ENCODE results near the gene ZMYND15. TPM values are rescaled to one million over a fixed set of nuclear protein-coding genes. Genes with fewer than 3 reads are reported as not detected.

The ZMYND15 gene
- total RNA-seq, 5 donors from 2014 or later (not counting 1 experiment from before 2014, with no cell fraction given): 0.29 to 1.4 (median 0.44) TPM

DNA sequence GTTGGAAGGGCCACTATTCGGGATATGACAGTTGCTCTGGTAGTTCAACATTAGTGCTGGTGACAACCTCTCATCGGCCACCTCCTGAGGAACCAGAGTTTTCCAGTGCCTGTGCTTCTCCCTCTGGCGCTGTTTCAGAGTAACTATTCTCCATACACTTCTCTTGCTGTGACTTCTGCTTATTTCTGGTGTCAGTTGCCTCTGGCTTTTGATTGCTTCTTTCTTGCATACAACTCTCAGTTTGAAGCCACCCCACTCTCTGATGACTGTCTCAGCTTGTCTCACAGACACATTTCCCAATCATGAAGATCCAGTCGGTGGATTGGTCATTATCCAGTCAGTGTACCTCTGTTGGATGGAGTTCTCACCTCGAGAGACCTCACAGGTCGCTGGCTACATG is 28.7 kb downstream of the ZMYND15 start:
- no peaks in the 10 kb centered on the region for H3K36me3 Mint-ChIP-seq
- Histone ChIP-seq H3K4me1 (ENCODE audit: control insufficient read depth in 1 of 2, extremely low read depth in 1 of 2, insufficient read depth in 2 of 2, low read length in 2 of 2) (peaks cover 0 to 11% of the 10 kb centered on the region in 2 experiments), H3K4me3 (ENCODE audit: control insufficient read depth in 1 of 2, extremely low read depth in 1 of 2, low read length in 1 of 2) (no peak overlapping the region), H3K27ac (ENCODE audit: low read length) (no peak overlapping the region), H3K9me3 (no peaks in the 10 kb centered on the region), H3K27me3 (replicated peaks in 1 of 2; ENCODE audit: control insufficient read depth in 2 of 2, extremely low read depth in 1 of 2, insufficient read depth in 2 of 2, low read length in 1 of 2) (peaks cover 0 to 27% of the 10 kb centered on the region in 2 experiments), H3K36me3 (ENCODE audit: control insufficient read depth in 2 of 2, extremely low read depth in 1 of 2, insufficient read depth in 1 of 2, low read length in 1 of 2) (no peaks in the 10 kb centered on the region)
- WGBS (ENCODE audit: insufficient coverage): 96% methylated on average over 3 of the region's 6 CpGs
- no peak overlapping the region for H3K27ac Mint-ChIP-seq
- no peak overlapping the region for H3K4me3 Mint-ChIP-seq
- H3K27me3 Mint-ChIP-seq: peaks cover 4 to 7% of the 10 kb centered on the region in 2 donors
- H3K9me3 Mint-ChIP-seq: no peaks in the 10 kb centered on the region
- DNase-seq: no peak
- peaks cover 7 to 9% (median 7%) of the 10 kb centered on the region in 3 donors for H3K4me1 Mint-ChIP-seq
- ChIA-PET CTCF (no interaction called here), POLR2A (no interaction called here)
- no peak for ATAC-seq (replicated peaks in 1 of 4)

DNA sequence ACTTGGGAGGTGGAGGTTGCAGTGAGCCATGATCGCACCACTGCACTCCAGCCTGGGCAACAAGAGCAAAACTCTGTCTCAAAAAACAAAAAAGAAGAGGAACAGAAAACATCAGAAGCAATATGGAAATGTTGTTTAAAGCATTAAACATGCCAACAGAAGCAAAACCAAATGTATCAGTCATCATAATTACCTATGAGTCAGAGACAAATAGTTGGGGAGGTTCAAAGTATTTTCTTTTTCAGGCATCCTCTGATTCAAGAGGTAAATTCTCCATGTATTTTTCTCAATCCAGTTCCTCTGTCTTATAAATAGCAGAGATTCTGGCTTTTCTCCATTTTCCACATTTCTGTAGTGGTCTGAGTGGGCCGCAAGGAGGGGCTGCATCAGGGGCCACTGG is 30.0 kb downstream of the ZMYND15 start:
- POLR2A ChIA-PET: interaction anchor here in 1 of 2 donors (0.6 kb wide), 1 partner anchor 126 kb away, joined by 13 read pairs; no protein-coding TSS in a partner anchor
- peaks cover 7 to 9% (median 7%) of the 10 kb centered on the region in 3 donors for H3K4me1 Mint-ChIP-seq
- H3K36me3 Mint-ChIP-seq: no peaks in the 10 kb centered on the region

DNA sequence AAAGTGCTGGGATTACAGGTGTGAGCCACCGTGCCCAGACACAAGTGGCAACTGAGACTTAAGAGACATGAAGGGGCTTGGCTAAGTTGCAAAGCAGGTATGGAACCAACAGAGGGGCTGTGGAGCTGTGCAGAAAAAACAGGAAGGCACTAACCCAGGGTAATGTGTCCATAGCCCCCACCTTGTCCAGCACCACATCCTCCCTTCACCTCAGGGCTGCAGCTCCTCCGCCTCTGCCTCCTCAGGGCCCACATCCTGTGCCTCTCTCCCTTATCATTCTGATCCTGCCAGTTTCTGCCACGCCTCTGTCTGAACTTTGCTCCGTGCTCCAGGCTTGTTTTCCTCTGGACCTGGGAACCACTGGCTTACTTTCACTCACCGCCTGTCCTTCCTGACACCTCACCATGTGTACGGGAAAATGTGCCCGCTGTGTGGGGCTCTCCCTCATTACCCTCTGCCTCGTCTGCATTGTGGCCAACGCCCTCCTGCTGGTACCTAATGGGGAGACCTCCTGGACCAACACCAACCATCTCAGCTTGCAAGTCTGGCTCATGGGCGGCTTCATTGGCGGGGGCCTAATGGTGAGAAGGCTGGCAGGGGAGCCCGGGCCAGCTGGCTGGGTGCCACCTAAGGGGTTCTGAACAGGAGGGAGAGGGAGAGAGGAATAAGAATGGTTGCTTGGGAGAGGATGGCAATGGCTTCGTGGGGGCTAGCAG is 32.0 kb downstream of the ZMYND15 start, which contains the start of gene TM4SF5:
Gene TM4SF5 (plus strand): TSS at position 368 of the 716 bp plus-strand sequence. CDS start 37 bp downstream, at position 405.
- peaks cover 4 to 6% of the 10 kb centered on the region in 2 donors for H3K27me3 Mint-ChIP-seq
- DNase-seq: no peak
- Histone ChIP-seq H3K36me3 (ENCODE audit: control insufficient read depth in 2 of 2, extremely low read depth in 1 of 2, insufficient read depth in 1 of 2, low read length in 1 of 2) (no peaks in the 10 kb centered on the region), H3K27ac (ENCODE audit: low read length) (no peak within 1 kb of the TSS), H3K27me3 (replicated peaks in 1 of 2; ENCODE audit: control insufficient read depth in 2 of 2, extremely low read depth in 1 of 2, insufficient read depth in 2 of 2, low read length in 1 of 2) (peaks cover 0 to 27% of the 10 kb centered on the region in 2 experiments), H3K4me3 (ENCODE audit: control insufficient read depth in 1 of 2, extremely low read depth in 1 of 2, low read length in 1 of 2) (no peak within 1 kb of the TSS), H3K4me1 (ENCODE audit: control insufficient read depth in 1 of 2, extremely low read depth in 1 of 2, insufficient read depth in 2 of 2, low read length in 2 of 2) (peaks cover 0 to 11% of the 10 kb centered on the region in 2 experiments), H3K9me3 (no peaks in the 10 kb centered on the region)
- no peak within 1 kb of the TSS for H3K4me3 Mint-ChIP-seq
- peak; percentile 44 to 83 (median 70) for ATAC-seq (replicated peaks in 1 of 4)
- H3K4me1 Mint-ChIP-seq: peaks cover 7 to 9% (median 7%) of the 10 kb centered on the region in 3 donors
- POLR2A ChIA-PET: no interaction called here
- no peaks in the 10 kb centered on the region for H3K9me3 Mint-ChIP-seq
- CTCF ChIA-PET: no interaction called here
- WGBS (ENCODE audit: insufficient coverage): 45% methylated on average over 10 of the region's 13 CpGs
- no peak within 1 kb of the TSS for H3K27ac Mint-ChIP-seq
- no peaks in the 10 kb centered on the region for H3K36me3 Mint-ChIP-seq

More for the DNA sequence above, 30.0 kb downstream of the ZMYND15 start:
- Mint-ChIP-seq H3K27ac (no peak overlapping the region), H3K9me3 (no peaks in the 10 kb centered on the region), H3K4me3 (no peak overlapping the region), H3K27me3 (peaks cover 4 to 5% of the 10 kb centered on the region in 2 donors)
- Histone ChIP-seq H3K36me3 (ENCODE audit: control insufficient read depth in 2 of 2, extremely low read depth in 1 of 2, insufficient read depth in 1 of 2, low read length in 1 of 2) (no peaks in the 10 kb centered on the region), H3K9me3 (no peaks in the 10 kb centered on the region), H3K27me3 (replicated peaks in 1 of 2; ENCODE audit: control insufficient read depth in 2 of 2, extremely low read depth in 1 of 2, insufficient read depth in 2 of 2, low read length in 1 of 2) (peaks cover 0 to 27% of the 10 kb centered on the region in 2 experiments), H3K4me3 (ENCODE audit: control insufficient read depth in 1 of 2, extremely low read depth in 1 of 2, low read length in 1 of 2) (no peak overlapping the region), H3K27ac (ENCODE audit: low read length) (no peak overlapping the region), H3K4me1 (ENCODE audit: control insufficient read depth in 1 of 2, extremely low read depth in 1 of 2, insufficient read depth in 2 of 2, low read length in 2 of 2) (peaks cover 0 to 11% of the 10 kb centered on the region in 2 experiments)
- no peak for DNase-seq
- CTCF ChIA-PET: no interaction called here
- 100% methylated on average over 2 of the region's 2 CpGs for WGBS (ENCODE audit: insufficient coverage)
- ATAC-seq (replicated peaks in 1 of 4): no peak

DNA sequence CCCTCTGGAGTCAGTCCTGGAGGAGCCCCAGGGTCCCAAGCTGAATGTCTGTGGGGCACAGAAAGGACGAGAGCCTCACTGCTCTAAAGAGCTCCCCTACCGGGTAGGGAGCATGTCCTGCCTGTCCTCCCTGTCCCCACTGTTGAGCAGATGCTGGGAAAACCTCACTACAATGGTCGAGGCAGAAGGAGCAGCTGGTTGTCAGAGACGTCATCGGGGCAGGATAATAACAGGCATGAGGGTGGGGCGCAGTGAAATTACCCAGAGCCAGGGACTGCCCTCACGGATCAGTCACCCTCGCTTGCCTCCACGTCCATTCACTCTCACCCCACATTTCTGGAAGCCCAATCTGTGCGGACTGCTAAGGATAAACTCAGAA is 32.6 kb downstream of the ZMYND15 start:
- 62% methylated on average over 3 of the region's 10 CpGs for WGBS (ENCODE audit: insufficient coverage)
- no peaks in the 10 kb centered on the region for H3K36me3 ChIP-seq (ENCODE audit: control insufficient read depth in 2 of 2, extremely low read depth in 1 of 2, insufficient read depth in 1 of 2, low read length in 1 of 2)
- H3K4me1 Mint-ChIP-seq: peaks cover 7 to 9% (median 7%) of the 10 kb centered on the region in 3 donors
- no peaks in the 10 kb centered on the region for H3K9me3 Mint-ChIP-seq
- no peak overlapping the region for H3K4me3 Mint-ChIP-seq
- H3K9me3 ChIP-seq: no peaks in the 10 kb centered on the region
- H3K36me3 Mint-ChIP-seq: no peaks in the 10 kb centered on the region
- peaks cover 4 to 6% of the 10 kb centered on the region in 2 donors for H3K27me3 Mint-ChIP-seq
- H3K4me1 ChIP-seq (ENCODE audit: control insufficient read depth in 1 of 2, extremely low read depth in 1 of 2, insufficient read depth in 2 of 2, low read length in 2 of 2): peaks cover 0 to 11% of the 10 kb centered on the region in 2 experiments
- DNase-seq: no peak
- peaks cover 0 to 26% of the 10 kb centered on the region in 2 experiments for H3K27me3 ChIP-seq (replicated peaks in 1 of 2; ENCODE audit: control insufficient read depth in 2 of 2, extremely low read depth in 1 of 2, insufficient read depth in 2 of 2, low read length in 1 of 2)
- no peak overlapping the region for H3K4me3 ChIP-seq (ENCODE audit: control insufficient read depth in 1 of 2, extremely low read depth in 1 of 2, low read length in 1 of 2)
- ATAC-seq (replicated peaks in 1 of 4): no peak
- H3K27ac Mint-ChIP-seq: no peak overlapping the region
- no peak overlapping the region for H3K27ac ChIP-seq (ENCODE audit: low read length)
- ChIA-PET POLR2A (no interaction called here), CTCF (interaction anchor here in 1 of 2 donors (0.5 kb wide), 1 partner anchor 104 kb away, joined by 9 read pairs; no protein-coding TSS in a partner anchor)

DNA sequence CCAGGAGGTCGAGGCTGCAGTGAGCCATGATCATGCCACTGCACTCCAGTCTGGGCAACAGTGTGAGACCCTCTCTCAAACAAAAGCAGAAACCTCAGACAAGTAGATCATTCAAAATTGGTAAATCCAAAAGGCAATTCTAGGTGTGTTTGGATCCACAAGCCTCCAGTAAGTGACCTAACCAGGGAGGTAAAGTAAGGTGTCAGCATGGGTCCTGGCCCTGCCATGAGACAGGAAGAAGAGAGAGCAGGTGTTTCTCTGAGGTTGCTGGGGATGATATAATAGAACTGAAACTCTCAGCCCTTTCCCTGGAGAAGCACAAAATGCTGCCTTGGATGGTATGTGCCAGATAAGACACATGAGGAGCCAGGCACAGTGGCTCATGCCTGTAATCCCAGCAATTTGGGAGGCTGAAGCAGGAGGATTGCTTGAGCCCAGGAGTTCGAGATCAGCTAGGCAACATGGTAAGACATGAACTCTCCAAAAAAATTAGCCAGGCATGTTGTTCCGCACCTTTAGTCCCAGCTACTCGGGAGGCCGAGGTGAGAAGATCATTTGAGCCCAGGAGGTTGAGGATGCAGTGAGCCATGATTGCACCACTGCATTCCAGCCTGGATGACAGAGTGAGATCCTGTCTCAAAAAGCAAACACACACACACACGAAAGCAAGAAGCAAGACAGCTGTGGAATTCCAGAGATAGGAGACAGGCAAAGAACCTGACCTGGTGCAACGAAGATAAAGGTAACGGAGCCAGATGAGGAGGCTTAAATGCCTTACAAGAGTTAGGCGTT is 38.5 kb downstream of the ZMYND15 start:
- peaks cover 0 to 5% (median 0%) of the 10 kb centered on the region in 3 donors for H3K4me1 Mint-ChIP-seq
- CTCF ChIA-PET: no interaction called here
- no peak overlapping the region for H3K27ac ChIP-seq (ENCODE audit: low read length)

DNA sequence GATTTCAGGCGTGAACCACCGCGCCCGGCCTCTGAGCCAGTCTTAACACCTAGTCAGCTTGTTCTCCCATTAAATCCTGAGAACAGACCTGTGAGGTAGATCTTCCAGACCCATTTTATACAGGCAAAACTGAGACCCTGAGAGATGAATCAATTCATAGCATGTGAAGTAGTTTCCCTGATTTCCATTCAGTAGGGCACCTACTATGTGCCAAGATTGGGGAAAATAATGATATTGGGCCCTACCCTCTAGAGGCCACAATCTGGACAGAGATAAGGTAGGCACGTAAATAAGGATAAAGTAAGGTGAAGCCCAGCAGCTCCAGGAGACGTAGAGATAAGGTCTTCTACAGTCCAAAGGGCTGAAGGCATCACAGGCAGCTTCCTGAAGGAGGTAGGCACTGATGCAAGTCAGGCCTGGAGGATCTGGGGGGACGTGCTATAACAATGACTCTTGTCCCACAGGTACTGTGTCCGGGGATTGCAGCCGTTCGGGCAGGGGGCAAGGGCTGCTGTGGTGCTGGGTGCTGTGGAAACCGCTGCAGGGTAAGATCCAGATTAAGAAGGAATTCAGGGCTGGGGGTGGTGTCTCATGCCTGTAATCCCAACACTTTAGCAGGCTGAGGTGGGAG is 40.8 kb downstream of the ZMYND15 start:
- H3K27ac ChIP-seq (ENCODE audit: low read length): no peak overlapping the region
- no peak overlapping the region for H3K4me3 ChIP-seq (ENCODE audit: control insufficient read depth in 1 of 2, extremely low read depth in 1 of 2, low read length in 1 of 2)
- DNase-seq (no peak), ATAC-seq (replicated peaks in 1 of 4) (no peak)
- Mint-ChIP-seq H3K4me1 (peaks cover 4 to 5% (median 5%) of the 10 kb centered on the region in 3 donors), H3K9me3 (no peaks in the 10 kb centered on the region), H3K4me3 (no peak overlapping the region), H3K36me3 (no peaks in the 10 kb centered on the region), H3K27ac (no peak overlapping the region), H3K27me3 (peaks cover 20 to 58% of the 10 kb centered on the region in 2 donors)
- peaks cover 6 to 55% of the 10 kb centered on the region in 2 experiments for H3K27me3 ChIP-seq (replicated peaks in 1 of 2; ENCODE audit: control insufficient read depth in 2 of 2, extremely low read depth in 1 of 2, insufficient read depth in 2 of 2, low read length in 1 of 2)
- no peaks in the 10 kb centered on the region for H3K9me3 ChIP-seq
- H3K36me3 ChIP-seq (ENCODE audit: control insufficient read depth in 2 of 2, extremely low read depth in 1 of 2, insufficient read depth in 1 of 2, low read length in 1 of 2): no peaks in the 10 kb centered on the region
- POLR2A ChIA-PET: no interaction called here
- CTCF ChIA-PET: interaction anchor here in 1 of 2 donors (0.5 kb wide), 1 partner anchor 391 kb away, joined by 3 read pairs; no protein-coding TSS in a partner anchor
- H3K4me1 ChIP-seq (ENCODE audit: control insufficient read depth in 1 of 2, extremely low read depth in 1 of 2, insufficient read depth in 2 of 2, low read length in 2 of 2): peaks cover 0 to 6% of the 10 kb centered on the region in 2 experiments
- WGBS (ENCODE audit: insufficient coverage): 55% methylated on average over 3 of the region's 11 CpGs

More for the DNA sequence above, 38.5 kb downstream of the ZMYND15 start:
- no peak for DNase-seq
- peaks cover 14 to 37% of the 10 kb centered on the region in 2 donors for H3K27me3 Mint-ChIP-seq
- ATAC-seq (replicated peaks in 1 of 4): no peak
- Histone ChIP-seq H3K4me3 (ENCODE audit: control insufficient read depth in 1 of 2, extremely low read depth in 1 of 2, low read length in 1 of 2) (no peak overlapping the region), H3K36me3 (ENCODE audit: control insufficient read depth in 2 of 2, extremely low read depth in 1 of 2, insufficient read depth in 1 of 2, low read length in 1 of 2) (no peaks in the 10 kb centered on the region), H3K4me1 (ENCODE audit: control insufficient read depth in 1 of 2, extremely low read depth in 1 of 2, insufficient read depth in 2 of 2, low read length in 2 of 2) (no peaks in the 10 kb centered on the region), H3K9me3 (no peaks in the 10 kb centered on the region), H3K27me3 (replicated peaks in 1 of 2; ENCODE audit: control insufficient read depth in 2 of 2, extremely low read depth in 1 of 2, insufficient read depth in 2 of 2, low read length in 1 of 2) (peaks cover 0 to 34% of the 10 kb centered on the region in 2 experiments)
- H3K9me3 Mint-ChIP-seq: no peaks in the 10 kb centered on the region
- no peak overlapping the region for H3K4me3 Mint-ChIP-seq
- POLR2A ChIA-PET: no interaction called here
- 77% methylated on average over 8 of the region's 9 CpGs for WGBS (ENCODE audit: insufficient coverage)
- no peaks in the 10 kb centered on the region for H3K36me3 Mint-ChIP-seq
- no peak overlapping the region for H3K27ac Mint-ChIP-seq

Measured in T-cell (primary cell).